Ishikawa (cell line): ENCODE results near the gene TRIM69.

ENCODE experiments used
- CEBPB ChIP-seq: IDR thresholded peaks from 2 replicates; pipeline ENCODE4 v1.6.1; 2012
- CREB1 ChIP-seq: IDR thresholded peaks from 2 replicates; pipeline ENCODE4 v1.6.1; 2012; ENCODE audit warnings: low read depth
- EGR1 ChIP-seq: IDR thresholded peaks from 2 replicates; pipeline ENCODE4 v1.6.1; 2012
- EP300 ChIP-seq: IDR thresholded peaks from 2 replicates; pipeline ENCODE4 v1.6.1; 2012; ENCODE audit warnings: borderline replicate concordance
- FOXM1 ChIP-seq: IDR thresholded peaks from 2 replicates; pipeline ENCODE4 v1.6.1; 2012; ENCODE audit warnings: low read depth, borderline replicate concordance
- MAX ChIP-seq: IDR thresholded peaks from 2 replicates; pipeline ENCODE4 v1.6.1; 2012
- NFIC ChIP-seq: IDR thresholded peaks from 2 replicates; pipeline ENCODE4 v1.6.1; 2012
- RAD21 ChIP-seq: IDR thresholded peaks from 2 replicates; pipeline ENCODE4 v1.6.1; 2012; ENCODE audit warnings: low read depth
- REST ChIP-seq: IDR thresholded peaks from 2 replicates; pipeline ENCODE4 v1.6.1; 2012; ENCODE audit warnings: low read depth, mild to moderate bottlenecking
- TAF1 ChIP-seq: IDR thresholded peaks from 2 replicates; pipeline ENCODE4 v1.6.1; 2012; ENCODE audit warnings: low read depth, mild to moderate bottlenecking
- TCF12 ChIP-seq: IDR thresholded peaks from 2 replicates; pipeline ENCODE4 v1.6.1; 2012; ENCODE audit warnings: low read depth
- TEAD4 ChIP-seq: IDR thresholded peaks from 2 replicates; pipeline ENCODE4 v1.6.1; 2012
- YY1 ChIP-seq: IDR thresholded peaks from 2 replicates; pipeline ENCODE4 v1.6.1; 2012; ENCODE audit warnings: low read depth
- ZBTB7A ChIP-seq: IDR thresholded peaks from 2 replicates; pipeline ENCODE4 v1.6.1; 2012; ENCODE audit warnings: low read depth
- TF ChIP-seq, protein P1 (sequence below): IDR thresholded peaks from 2 replicates; pipeline ENCODE4 v1.6.1; 2012

Gene TRIM69

GRCh38 chr15:44719293-44719999 lies 16.9 kb upstream of the TRIM69 start:
- TF ChIP-seq MAX, result no peak
- TF ChIP-seq RAD21, result no peak
- TF ChIP-seq FOXM1, result no peak

GRCh38 chr15:44720460-44721176 lies 15.7 kb upstream of the TRIM69 start:
- no peak for TF ChIP-seq CEBPB
- no peak for TF ChIP-seq YY1
- no peak for TF ChIP-seq TEAD4
- TF ChIP-seq RAD21, result no peak
- TF ChIP-seq, protein P1, sequence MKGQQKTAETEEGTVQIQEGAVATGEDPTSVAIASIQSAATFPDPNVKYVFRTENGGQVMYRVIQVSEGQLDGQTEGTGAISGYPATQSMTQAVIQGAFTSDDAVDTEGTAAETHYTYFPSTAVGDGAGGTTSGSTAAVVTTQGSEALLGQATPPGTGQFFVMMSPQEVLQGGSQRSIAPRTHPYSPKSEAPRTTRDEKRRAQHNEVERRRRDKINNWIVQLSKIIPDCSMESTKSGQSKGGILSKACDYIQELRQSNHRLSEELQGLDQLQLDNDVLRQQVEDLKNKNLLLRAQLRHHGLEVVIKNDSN, result no peak
- no peak for TF ChIP-seq NFIC
- TF ChIP-seq EP300, result no peak
- TF ChIP-seq REST, result no peak
- no peak for TF ChIP-seq ZBTB7A
- TF ChIP-seq CREB1, result no peak

DNA sequence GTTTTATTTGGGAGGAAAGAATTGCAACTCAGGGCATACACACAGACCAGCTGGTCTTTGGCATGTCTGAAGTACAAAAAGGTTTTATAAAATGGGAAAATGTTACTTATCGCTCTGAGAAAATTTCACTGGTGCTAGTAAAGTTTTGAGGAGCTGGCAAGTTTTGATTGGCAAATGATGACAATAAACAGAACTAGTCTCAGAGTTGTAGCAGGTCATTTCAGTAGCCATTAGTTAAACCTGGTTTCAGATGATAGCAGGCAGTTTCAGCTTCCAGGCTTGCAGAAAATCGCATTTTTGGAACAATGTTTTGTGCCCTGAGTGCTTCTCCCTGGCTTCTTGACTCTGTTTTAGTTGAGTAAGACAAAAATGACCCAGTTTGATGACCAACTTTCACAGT lies 14.3 kb upstream of the TRIM69 start:
- TF ChIP-seq EP300, result no peak
- TF ChIP-seq MAX, result no peak
- no peak for TF ChIP-seq YY1
- TF ChIP-seq RAD21, result no peak
- no peak for TF ChIP-seq NFIC
- TF ChIP-seq ZBTB7A, result no peak
- TF ChIP-seq, protein P1, result no peak
- TF ChIP-seq EGR1, result no peak
- TF ChIP-seq TCF12, result no peak
- no peak for TF ChIP-seq CREB1
- TF ChIP-seq FOXM1, result no peak
- TF ChIP-seq TAF1, result no peak
- TF ChIP-seq REST, result no peak
- no peak for TF ChIP-seq TEAD4
- TF ChIP-seq CEBPB, result no peak

- TF ChIP-seq TEAD4, result no peak
- no peak for TF ChIP-seq NFIC
- TF ChIP-seq, protein P1, result no peak
- no peak for TF ChIP-seq TCF12
- TF ChIP-seq YY1, result no peak
- TF ChIP-seq REST, result no peak
- no peak for TF ChIP-seq CREB1
- no peak for TF ChIP-seq FOXM1
- no peak for TF ChIP-seq EGR1
- no peak for TF ChIP-seq MAX
- no peak for TF ChIP-seq CEBPB
- no peak for TF ChIP-seq EP300
- no peak for TF ChIP-seq RAD21
- no peak for TF ChIP-seq ZBTB7A
- TF ChIP-seq TAF1, result no peak
These were observed 10.2 kb upstream of the TRIM69 start for GRCh38 chr15:44726136-44726535.
